HG03097 (cell line): Measurements from ENCODE around the gene SORCS2.

Source experiments
- ATAC-seq: cut with Tn5 transposase; IDR thresholded peaks from one replicate; pipeline ENCODE4 v1.9.1; 2021; ENCODE audit not compliant: unreplicated experiment, low FRiP score

Gene SORCS2

DNA sequence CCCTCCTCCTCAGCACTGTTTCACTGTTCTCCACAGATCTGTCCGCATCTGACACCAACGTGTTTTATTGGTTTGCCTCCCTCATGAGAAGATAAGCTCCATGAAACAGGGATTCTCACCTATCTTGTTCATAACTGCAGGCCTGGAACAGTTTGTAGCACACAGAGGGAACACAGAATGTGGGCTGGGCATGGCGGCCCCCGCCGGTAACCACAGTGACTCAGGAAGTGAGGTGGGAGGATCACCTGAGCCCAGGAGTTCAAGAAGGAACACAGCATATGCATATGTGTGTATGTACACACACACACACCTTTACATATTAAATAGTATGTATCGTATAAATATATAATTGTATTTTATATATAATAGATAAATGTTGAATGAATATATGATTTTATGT lies 578.7 kb downstream of the SORCS2 start:
- no peak for ATAC-seq

DNA sequence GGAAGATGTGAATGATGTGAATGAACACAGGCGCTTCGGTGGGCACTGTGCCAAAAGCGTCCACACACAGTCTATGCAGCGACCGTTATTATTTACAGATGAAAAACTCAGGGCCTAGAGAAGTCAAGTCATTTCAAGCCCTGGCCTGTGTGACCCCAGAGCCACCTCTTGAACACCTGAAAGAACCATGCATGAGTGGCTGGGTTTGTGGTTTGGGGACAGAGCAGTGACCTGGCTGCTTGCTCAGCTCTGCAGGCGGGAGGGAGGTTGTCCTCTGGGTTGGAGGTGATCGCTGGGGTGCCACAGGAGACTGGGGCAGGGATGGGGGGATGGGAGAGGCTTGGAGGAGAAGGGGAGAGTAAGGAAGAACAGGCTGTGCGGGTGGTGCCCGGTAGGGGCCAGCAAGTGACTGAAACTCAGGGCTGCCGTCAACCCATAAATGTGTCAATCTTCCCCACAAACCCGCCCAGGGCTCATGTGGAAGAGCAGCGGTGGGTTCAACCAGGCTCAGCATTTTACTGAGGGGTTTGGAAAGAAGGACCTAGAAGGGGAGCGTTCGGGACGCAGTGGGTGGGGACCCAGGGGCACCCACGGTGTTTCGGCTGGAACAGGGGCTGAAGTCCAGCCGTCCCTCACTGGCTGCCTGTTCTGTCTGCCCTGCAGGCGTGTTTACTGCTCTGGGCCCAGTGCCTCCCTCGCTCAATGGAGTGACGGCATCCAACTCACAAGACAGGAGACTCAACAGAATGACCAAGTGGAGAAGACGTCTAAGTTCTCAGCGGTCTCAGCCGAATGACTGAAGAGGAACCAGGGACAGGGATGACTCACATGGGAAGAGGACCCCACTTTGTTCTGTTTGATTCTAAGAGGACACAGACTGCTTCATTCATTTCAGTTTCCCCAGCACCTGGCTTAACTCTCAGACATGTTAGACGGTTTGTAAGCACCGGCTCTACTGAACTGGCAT lies 579.5 kb downstream of the SORCS2 start:
- ATAC-seq = no peak

DNA sequence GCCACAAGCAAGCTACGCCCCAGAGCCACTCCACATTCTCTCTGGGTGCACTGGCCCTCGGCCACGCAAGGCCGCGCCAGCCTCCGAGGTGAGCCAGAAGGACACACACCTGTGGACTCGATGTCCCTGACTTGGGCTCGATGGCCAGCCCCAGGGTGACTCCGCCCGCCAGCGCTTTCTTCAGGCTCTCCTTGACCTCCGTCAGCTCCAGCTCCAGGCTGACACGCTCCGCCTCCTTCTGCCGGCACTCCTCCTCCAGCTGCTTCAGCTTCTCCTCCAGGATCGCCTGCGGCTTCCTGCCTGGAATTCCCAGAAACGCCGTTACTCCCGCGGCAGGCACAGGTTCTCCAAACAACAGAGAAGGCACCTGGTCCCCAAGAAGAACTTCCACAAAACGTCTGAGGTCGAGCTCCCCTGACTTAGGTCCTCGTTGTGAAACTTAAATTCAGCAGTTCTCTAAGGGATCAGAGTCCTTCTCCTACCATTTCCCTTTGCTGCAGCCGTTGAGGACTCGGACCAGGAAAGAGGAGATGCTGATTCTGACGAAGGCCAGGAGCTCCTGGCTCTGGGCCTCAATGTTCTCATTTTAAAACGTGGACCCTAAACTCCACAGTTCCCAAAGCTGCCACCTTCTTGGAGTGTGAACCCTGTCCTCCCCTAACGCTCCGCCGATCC lies 580.5 kb downstream of the SORCS2 start:
- no peak for ATAC-seq

DNA sequence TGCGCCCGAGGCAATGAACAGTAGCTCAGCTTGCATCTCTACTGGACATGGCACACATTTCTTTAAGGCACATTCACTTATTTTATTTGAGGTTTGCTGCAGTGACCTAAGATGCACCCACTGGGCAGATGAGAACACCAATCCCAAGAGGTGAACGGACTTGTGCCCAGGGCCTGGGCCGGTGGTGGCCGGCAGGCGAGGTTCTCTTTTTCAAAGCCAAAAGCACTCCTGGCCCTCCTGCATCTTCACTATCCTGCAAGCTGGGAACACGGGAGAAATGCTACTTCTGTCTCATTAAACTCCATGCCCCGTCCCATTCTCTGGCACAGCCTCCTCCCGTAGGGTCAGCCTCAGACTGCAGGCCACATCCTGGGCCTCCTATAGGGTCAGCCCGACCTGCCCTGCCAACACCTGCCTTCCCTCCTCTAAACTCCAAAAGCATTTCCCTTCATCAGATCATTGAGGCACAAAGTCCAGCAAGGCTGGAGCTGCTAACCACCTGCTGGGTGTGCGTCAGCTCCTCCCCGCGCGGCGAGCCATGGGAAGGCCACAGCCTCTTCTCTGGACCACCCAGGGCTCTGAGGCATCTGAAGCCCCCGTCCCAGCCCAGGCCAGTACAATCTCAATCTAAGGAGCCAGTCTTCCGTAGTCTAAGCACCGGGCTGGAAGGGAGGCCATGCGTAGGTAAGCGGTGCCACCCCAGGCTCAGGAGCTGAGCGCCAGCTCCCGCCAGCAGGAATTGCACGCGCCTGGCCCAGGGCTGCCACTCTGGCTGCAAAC lies 581.3 kb downstream of the SORCS2 start:
- no peak for ATAC-seq

DNA sequence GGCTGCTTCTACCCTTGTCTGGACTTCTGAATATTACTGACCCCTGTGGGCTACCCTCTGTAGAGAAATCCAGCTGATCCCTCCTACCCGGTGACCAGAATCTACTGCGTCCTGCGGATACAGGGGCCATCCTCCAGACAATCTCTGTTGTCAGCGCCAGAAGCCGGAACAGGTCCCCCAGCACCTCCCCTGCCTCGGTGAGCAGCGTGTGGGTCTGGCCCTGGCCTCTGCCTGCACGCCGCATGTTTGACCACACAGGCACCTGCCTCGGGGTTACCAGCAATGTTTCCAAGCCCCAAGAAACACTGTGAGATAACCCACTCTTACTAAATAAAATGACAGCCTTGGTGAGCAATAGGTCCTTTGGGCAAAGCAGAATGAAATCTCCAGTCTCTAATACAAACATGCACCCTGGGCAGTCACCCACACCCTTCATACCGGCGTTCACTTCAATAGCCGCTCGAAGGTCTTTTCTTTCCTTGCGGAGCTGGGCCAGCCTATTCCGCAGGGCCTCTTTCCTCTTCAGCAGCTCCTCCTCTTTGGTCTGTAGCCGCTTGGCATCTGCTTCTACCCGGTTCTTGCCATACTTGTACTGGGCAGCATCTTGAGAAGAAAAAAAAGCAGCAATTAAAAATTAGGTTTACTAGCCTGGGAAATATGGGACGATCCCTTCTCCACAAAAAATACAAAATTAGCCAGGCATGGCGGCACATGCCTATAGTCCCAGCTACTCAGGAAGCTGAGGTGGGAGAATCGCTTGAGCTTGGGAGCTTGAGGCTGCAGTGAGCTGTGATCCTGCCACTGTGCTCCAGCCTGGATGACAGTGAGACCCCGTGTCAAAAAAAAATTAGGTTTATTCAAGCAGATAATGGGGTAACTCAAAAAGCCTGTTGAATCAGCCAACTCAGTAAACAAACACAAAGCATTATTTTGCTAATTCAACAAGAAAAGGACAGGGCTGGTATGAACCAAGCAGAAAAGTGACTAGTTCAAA lies 582.3 kb downstream of the SORCS2 start:
- ATAC-seq = no peak

DNA sequence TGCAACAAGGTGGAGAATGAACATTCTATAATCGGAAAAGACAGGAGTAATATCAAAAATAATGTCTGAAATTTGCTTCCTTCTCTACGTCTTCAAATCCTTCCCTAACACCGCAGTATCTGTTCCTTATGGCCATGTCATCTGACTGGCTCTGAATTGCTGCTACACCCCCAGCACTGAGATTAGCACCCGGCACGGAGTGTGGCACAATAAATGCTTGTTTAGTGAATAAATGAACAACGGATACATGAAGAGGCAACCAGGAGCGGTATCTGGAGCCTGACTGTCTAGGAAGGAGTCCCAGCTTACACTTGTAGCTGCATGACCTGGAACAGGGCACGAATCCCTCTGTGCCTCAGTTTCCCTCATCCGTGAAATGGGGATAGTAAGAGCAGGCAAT lies 583.1 kb downstream of the SORCS2 start:
- ATAC-seq = no peak

DNA sequence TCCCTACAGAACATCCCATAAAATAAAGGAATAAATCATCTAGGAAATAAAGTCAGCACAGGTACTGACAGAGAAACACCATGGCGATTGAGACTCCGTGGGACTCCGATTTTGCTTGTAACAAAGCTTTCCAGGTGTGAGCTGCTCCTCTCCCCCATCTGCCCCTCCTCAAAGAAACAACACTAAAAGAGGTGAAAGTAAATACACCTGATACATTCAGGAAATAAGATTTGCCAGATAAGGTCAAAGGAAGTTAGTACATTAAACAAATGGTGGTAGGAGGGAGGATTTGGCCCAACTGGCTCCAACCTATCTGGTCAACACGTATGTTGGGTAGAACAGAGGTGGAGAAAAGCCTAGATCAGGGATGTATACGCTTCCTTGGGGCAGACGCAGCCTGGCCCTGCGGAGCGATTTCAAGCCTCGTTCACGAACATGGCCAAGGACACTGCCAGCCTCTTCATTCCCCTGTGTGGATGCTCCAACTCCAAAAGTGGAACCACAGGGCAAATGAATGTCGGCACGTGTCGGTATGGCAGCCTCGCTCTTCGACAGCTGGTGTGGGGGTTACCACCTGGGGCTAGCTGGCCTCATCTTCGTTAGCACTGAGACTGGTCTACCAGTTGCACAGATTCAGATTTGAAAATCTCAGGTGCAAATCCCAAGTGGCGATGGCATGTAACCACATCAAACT lies 584.8 kb downstream of the SORCS2 start:
- no peak for ATAC-seq

DNA sequence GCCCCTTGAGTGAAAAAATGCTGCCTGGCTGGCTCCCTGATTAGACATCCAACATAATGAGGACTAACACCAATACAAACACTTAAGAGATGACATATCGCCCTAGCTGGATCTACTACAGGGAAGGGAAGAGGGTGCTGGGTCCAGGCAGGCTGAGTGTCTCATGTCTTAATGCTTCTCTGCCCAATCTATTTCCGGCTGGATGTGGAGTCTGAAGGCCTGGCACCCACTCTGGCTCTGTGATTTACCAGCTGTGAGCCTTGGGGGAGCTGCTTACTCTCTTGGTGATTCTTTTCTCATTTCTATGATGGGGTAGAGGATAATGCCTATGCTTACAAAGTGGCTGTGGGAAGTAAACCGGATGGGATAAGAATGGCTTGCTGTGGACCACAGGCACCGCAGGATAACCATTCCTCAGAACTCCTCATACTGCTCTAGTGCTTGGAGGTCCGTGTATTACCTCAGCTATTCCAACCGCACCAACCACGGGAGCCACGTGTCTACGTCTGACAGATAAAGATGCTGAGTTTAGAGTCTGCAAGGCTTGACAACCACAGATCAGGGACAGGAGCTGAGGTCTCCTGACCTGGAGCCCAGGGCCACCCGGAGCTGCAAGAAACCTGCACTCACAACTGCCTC lies 585.7 kb downstream of the SORCS2 start:
- no peak for ATAC-seq

DNA sequence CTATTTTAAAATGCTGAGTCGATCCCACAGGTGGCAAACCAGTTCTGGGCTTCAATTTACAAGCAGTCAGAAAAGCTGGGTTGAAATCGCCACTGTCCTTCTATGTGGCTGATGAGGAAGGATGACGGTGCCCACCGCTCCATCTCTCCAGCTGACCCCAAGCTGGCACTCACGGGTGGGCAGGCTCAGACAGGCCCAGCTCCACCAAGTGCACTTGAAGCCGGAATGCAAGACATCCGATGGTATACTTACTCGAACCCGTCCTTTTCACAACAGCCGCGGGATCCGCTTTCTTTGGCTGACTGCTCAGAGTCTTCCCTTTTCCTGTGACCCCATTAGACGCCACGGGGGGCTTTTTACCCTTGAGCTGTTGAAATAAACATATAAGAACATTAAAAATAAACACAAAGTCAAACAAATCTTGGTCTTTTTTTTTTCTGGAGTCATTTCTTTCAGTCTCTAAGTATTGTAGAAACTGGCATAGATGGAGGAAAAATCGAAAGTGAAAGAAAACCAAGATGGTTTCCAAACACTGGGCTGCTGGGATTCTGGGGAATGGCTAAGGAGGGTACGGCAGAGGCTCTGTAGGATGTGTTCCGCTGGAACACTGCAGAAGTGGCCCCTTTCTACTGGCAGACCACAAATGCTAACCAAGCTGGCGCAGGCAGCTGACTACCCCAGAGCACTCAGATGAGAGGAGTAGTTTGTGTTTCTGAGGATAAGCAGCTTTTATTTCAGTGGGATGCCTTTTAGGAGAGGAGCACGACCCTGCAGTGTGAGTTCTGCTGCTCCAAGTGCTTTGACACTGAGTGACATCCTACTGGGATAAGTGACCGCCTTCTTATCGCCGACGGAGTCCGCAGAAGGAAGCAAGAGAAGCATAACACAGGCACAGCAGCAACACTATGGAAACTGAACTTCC lies 586.4 kb downstream of the SORCS2 start:
- no peak for ATAC-seq

DNA sequence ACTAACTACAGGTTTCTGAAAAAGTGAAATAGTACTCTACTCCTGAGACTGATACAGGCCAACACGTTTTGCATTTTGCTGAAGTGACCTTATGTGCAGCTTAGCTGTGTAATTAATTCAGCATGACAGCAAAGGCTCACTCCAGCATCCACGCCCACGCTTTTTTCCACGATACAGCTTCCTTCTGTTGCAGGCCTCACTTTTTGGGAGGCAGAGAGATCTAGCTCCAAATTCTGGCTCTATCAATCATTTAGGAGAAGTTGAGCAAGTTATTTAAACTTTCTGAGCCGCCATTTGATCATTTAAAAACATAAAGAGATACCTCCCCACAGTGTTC lies 587.1 kb downstream of the SORCS2 start:
- no peak for ATAC-seq

DNA sequence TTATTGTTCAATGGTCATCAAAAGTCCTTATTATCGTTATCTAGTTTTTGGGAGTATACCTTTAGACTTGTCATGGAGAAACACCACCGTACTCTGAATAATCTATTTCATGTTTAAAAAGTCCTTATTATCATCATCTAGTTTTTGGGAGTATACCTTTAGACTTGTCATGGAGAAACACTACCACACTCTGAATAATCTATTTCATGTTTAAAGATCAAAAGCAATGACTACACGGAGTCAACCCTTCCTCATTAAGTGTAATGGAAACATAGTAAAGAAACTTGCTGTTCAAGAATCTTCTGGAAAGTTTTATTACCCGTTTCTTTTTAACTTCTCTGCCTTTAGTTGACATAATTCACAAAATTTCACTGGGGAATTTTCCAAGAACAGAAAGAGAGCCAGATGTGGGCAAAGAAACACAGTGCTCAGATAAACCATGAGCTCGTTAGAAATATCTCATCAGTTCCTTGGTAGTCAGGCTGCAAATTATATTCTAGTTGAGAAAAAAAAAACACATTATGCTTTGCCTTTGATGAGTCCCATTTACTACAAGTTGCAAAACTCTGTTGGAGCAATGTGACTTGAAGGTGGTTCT lies 588.5 kb downstream of the SORCS2 start:
- no peak for ATAC-seq

DNA sequence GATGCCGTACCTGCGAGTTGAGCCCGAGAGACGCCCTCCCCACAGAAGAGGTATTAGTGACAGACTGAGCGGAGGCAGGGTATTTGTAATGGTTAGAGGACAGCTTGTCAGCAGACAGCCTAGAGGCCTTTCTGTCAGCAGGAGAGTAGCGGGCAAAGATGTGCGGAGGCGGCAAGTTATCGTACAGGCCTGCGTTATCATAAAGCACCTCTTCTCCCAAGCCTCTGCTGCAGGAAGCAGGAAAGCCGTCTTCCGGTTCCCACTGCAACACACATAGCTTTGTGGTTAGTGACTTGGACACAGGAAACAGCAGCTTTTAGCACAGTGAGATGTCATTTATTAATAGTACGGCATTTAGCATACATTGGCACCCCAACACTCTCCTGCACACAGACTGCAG lies 589.0 kb downstream of the SORCS2 start:
- no peak for ATAC-seq

DNA sequence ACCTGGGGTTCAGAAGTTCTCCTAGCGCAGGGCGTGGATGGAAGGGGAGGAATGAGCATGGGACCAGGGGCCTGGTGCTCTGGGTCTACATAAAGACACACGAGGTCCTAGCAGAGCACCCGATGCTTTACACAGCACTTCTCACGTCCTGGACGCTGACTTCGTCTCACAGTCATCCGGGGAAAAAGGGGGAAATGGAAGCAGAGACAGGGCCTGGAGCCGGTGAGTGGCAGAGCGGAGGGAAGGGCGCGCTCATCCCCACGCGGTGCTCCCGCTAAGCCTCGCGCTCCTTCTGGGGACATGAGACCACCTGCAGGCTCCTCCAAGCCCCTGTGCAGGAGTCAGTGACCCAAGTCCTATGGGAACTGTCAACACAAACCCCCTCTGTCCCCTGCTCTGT lies 589.7 kb downstream of the SORCS2 start:
- no peak for ATAC-seq

DNA sequence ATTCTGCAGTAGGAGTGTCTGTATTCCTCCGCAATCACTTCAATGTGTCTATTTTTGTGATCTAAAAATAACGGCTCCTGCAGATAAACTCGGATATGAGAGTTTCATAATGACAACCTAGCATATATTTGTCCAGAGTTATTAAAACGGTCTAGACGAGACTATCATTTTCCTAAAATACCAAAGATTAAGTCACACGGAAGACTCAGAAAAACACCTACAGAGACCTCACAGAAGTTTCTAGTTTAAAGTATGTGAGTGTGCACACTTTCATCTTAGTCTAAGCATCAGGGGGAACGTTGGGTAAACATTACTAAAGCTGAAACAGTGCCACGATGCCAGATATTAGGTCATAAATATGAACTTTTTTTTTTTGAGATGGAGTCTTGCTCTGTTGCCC lies 590.4 kb downstream of the SORCS2 start:
- ATAC-seq = no peak

DNA sequence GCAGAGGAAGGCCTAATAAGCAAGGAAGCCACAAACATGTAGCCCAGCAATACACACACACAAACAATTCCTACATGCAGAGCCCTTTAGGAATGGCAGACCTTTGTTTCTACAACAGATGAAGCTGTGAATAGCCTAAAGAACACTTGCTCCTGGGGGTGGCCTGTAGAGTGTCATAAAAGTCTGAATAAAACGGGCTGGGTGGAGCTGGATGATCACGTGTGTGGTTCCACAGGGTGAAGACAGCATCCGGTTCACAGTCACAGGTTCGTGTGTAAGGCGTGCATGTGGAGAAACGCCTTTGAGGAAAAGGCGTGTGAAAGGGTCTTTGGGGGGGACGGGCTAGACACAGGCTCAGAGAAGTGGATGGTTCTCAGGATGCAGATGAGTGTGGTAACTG lies 591.2 kb downstream of the SORCS2 start:
- no peak for ATAC-seq

DNA sequence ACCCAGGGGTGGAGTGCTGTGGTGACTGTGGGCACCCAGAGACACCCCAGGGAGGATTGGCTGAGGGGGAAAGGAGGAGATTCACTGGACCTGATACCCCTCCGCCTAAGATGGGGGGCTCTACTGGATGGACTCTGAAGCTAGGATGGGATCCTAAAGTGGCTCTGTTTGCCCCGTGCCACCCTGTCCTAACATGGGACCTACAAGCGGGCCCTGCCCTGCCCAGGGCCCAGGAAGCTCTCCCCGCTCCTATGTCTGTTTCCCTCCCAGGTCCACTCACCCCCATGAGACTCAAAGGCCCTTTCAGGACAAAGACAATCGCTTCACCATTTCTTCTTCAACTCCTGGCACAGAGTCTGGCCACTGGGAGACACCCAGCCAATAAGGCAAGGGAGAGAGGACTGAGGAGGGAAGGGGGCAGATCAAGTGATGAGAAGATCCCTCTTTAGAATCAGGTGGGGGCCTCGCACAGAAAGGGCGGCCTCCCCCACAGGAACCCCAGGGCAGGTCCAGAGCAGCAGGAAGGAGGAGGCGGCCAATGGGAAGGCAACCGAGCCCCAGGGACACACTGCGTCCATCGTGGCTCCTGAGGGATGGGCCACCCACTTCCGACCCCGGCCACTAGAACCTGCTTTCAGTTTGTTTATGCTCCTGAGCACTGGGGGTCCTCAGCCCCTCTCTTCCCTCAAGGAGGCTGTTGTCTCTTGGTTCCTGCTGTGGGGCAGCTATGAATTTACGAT lies 592.0 kb downstream of the SORCS2 start:
- ATAC-seq = no peak

DNA sequence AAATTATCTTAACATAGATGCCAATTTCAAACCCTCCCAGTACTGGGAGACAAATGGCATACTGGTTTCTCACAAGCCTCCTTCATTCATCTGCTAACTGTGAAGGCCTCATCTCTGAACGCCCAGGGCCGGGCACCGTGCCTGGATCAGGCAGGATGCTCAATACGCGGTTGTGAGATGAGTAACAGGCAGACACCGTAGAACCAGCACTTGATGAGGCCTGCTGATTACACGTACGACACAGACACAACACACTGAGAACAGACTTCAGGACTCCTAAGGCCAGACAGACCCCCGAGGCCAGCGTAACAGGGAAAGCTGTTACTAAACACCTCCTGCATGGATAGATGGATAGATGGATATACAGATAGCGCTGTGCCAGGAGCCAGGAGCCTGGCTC lies 592.7 kb downstream of the SORCS2 start:
- no peak for ATAC-seq
